GM21390 (cell line): Measurements from ENCODE around the gene ADCY10.
"Not testable (repeated sequence)": the region's sequence is repeated elsewhere in the genome, so short reads cannot be mapped to it uniquely, and the experiment has no call there.

Experiments used
- ATAC-seq: cut with Tn5 transposase; IDR thresholded peaks from one replicate; pipeline ENCODE4 v1.9.1; 2021; ENCODE audit not compliant: unreplicated experiment

The ADCY10 gene, protein sequence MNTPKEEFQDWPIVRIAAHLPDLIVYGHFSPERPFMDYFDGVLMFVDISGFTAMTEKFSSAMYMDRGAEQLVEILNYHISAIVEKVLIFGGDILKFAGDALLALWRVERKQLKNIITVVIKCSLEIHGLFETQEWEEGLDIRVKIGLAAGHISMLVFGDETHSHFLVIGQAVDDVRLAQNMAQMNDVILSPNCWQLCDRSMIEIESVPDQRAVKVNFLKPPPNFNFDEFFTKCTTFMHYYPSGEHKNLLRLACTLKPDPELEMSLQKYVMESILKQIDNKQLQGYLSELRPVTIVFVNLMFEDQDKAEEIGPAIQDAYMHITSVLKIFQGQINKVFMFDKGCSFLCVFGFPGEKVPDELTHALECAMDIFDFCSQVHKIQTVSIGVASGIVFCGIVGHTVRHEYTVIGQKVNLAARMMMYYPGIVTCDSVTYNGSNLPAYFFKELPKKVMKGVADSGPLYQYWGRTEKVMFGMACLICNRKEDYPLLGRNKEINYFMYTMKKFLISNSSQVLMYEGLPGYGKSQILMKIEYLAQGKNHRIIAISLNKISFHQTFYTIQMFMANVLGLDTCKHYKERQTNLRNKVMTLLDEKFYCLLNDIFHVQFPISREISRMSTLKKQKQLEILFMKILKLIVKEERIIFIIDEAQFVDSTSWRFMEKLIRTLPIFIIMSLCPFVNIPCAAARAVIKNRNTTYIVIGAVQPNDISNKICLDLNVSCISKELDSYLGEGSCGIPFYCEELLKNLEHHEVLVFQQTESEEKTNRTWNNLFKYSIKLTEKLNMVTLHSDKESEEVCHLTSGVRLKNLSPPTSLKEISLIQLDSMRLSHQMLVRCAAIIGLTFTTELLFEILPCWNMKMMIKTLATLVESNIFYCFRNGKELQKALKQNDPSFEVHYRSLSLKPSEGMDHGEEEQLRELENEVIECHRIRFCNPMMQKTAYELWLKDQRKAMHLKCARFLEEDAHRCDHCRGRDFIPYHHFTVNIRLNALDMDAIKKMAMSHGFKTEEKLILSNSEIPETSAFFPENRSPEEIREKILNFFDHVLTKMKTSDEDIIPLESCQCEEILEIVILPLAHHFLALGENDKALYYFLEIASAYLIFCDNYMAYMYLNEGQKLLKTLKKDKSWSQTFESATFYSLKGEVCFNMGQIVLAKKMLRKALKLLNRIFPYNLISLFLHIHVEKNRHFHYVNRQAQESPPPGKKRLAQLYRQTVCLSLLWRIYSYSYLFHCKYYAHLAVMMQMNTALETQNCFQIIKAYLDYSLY (N-terminal part only)

DNA sequence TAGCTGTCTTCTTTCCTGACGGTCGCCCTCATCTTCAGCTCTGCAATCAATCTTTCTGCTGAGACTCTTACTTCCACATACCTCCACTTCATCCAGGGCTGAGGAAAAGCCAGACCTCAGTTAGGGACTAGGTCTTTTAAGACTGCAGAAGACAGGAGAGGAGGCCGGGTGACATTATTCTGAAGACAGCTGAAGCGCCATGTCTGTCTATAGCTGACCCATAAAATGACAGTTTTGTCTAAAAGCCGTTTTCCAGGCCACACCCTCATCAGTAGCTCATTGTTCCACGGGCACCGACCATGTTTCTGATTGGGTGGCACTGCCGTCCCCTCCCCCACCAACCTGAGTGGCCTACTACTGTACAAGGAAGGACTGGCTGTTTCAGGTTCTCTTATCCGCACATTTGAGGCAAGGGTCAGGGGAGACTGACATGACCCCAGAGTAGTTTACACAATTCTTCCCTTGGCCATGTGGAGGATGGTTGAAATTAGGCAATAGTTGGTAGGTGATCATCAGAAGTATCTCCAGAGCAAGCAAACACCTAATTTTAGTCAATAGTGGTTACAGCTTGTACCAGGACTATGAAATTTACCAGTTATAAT, at the start of gene ADCY10:
TSS of gene ADCY10 (minus strand) at position 240 of the 602 bp plus-strand sequence. CDS start 8,994 bp downstream, outside the sequence.
- no peak for ATAC-seq

- no peak for ATAC-seq
These were observed 43.8 kb upstream of the ADCY10 start for GRCh38 chr1:167957710-167958109.

DNA sequence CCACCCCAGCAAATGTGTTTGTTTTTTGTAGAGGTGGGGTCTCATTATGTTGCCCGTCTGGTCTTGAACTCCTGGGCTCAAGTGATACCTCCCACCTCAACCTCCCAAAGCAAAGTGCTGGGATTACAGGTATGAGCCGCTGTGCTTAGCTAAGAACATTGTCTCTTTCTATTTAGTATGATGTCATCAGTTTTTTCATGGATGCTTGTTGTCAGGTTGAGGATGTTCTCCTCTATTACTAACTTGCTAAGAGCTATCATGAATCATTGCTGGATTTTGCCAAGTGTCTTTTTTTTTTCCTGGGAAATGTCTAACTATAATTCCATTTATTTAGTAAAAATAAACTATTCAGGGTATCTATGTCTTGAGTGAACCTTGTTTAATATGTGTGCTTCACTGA, 42.0 kb upstream of the ADCY10 start:
- ATAC-seq: no peak

DNA sequence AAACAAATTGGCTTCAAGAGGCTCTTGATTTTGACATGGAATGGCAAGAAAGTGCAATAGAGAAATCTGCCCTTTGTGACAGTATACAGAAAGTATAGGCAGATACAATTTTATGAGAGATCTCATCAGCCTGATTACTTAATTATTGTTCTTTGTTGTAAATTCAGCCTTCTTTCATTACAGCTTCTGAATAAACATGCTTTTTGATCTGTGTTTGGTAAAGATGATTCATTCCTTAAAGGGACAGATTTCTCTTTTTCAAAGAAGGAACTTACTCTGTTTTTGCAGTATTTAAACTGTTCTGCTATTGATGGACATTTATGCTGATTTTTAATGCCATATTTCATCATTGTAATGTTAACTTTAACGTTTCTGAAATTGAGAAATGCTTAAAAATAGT, 36.6 kb upstream of the ADCY10 start:
- no peak for ATAC-seq

DNA sequence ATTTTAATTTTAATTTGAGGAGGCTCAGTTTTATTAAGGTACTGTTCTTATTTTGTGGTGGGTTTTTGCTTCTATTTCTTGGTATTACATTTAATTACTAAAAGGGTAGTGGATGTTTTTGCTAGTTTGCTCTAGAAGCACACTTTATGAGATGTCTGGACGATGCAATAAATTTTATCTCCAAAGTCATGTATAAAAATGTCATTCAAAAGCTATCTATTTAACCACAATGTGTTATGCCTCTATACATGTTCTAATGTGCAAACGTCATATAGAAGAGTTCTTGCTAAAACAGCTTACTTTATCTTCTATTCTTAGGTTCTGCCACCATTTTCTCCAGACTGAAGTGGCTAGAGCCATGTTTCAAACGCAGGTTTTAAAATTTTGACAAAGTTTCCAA, 35.9 kb upstream of the ADCY10 start:
- no peak for ATAC-seq

GRCh38 chr1:167947733-167948132, 33.8 kb upstream of the ADCY10 start:
- no peak for ATAC-seq

DNA sequence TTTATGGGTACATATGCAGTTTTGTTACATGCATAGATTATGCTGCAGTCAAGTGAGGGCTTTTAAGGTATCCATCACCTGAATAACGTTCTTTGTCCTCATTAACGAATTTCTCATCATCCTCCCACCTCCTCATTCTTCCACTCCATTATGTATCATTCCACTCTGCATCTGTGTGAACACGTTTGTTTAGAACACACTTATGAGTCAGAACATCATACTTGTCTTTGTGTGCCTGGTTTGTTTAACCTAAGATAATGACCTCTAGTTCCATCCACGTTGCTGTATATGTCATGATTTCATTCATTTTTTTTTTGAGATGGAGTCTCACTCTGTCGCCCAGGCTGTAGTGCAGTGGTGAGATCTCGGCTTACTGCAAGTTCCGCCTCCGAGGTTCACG, 29.6 kb upstream of the ADCY10 start:
- ATAC-seq: no peak

- no peak for ATAC-seq
These were observed 26.3 kb upstream of the ADCY10 start for GRCh38 chr1:167940264-167940663.

DNA sequence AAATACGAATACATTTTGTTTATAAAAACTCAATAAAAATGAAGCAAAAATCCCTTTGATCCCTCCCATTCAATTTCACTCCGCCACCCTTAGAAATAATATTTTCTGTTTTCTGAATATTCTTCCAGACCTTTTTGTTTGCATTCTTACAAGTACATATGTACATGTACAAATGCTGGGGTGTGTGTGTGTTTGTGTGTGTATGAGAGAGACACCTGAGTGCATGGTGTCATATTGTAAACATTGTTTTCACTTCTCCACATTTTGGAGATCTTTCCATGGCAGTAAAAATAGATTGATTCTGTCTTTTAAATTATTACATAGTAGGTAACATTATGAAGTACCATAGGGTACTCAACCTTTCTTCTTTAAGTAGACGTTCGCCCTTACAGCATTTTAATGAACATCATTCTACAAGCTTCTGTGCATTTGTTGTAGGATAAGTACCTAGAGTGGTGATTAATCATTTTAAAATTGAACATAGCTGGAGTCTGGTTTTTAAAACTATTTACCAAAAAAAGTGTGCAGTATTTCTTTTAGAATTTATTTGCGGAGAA, 24.2 kb upstream of the ADCY10 start:
- ATAC-seq: no peak

GRCh38 chr1:167937709-167938010, 23.7 kb upstream of the ADCY10 start:
- no peak for ATAC-seq

DNA sequence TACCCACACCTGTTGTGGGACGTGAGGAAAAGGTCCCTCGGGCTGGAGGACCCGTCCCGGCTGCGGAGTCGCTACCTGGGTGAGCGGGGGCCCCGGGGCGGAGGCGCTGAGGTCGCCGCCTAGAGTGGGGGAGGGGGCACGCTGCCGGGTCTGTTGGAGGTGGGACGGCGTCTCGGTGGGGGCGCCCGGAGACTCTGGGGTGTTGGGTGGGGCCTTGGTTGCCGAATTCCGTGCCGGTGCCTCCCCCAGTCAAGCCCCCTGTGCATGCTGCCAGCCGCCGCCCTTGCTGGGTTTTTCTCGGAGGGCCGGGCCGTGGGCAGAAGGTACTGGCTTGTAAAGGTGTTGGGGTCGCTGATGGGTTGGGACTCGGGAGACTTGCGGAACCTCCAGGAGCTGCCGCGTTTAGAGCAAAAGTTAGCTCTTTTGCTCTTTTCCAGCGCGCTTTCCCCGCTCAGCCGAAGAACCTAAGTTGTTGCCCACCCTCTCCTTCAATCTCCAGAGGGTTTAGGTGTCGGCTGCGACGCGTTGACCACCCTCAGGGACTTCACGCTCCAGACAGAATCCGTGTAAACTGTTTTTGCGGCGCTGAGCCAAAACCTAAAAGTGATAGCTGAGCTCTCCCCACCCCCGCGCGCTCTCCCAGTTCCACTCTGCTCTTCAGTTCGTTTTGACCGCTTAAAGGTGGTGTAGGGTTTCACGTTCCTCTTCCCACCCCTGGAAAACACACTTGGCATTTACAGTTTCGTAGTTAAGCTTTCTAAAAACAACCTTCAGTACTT, 23.2 kb upstream of the ADCY10 start, which contains the start of gene MPC2:
TSS of gene MPC2 (minus strand) at position 143 of the 779 bp plus-strand sequence. CDS start 1,231 bp downstream, outside the sequence.
- ATAC-seq: peak; percentile 7

DNA sequence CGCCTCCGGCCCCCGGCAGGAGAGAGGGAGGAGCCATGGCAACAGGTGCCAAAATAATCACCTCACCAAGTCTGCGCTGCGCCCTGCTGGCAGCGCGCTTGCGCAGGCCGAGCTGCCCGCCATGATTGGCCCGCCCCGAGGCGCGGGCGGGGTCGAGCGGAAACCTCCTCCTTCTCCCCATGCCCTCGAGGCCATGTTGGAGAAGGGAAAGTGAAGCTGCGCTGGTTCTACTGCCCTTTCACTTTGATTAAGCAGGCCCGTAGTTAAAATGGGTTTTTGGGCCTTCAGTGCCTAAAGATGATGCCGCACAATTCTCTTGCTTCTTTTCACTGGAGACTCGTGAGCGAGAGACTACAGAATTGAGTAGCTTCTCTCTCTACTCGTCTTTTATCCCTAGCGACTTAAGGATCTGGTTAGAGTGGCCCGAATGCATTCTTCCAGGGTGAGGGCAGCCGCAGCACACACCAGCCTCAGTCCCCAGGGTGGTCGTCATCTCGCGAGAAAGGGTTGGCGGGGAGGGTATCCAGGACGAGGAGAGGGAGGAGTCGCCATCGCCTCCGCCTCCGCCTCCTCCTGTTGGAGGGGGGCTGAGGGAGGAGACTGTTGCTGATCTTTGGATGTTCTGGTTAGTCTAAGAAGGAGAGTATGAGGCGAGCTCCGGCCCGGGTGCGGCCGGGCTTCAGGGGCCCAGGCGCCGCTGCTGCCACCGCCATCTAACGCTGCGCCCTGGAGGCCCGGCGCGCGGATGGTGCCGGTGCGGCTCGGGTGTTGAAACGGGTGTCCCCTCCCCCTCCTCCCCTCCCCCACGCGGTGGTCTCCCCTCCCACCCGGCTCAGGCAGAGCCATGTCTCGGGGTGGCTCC, 22.4 kb upstream of the ADCY10 start, which contains the start of gene DCAF6:
TSS of gene DCAF6 (plus strand) at position 616 of the 862 bp plus-strand sequence. CDS start at position 845, 229 bp downstream.
- peak; percentile 74 for ATAC-seq

DNA sequence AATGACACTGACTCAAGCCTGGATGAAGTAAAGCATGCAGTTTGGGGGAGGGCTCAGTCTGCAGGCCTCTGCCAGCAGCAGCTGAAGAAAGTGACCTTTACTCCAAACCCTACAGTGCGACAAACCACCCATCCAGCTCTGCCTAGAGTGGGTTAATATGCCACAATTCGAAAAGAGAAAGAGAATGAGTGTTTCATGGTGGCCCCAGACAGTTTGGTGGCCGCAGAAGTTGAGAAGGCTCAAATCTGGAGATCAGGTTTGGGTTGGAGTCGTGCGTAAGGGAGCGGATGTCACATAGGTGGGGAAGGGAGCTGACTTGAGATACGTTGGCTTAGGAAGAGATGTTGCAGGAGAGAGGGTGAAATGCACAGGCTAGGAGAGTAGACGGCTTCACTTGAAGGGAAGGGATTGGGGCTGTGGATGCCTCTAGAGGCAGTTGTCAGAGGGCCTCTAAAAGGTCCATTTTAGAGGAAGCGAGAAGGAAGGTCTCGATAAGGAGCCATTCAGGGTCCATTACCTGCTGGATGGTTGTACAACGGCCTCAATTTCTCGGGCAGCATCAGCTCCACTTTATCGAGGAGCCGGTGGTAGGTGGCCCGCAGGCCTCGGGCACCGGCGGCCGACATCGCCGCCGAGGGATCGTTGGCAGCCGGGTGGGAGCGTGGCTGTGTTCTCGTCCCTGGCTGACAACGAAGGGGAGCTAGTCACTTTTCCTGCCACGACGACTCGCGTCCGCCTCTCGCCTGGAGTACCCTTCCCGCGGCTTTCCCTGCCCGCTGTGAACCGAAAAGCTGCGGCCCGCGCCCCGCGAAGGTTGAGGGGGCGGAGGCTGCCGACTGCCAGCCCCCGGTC, 21.5 kb upstream of the ADCY10 start:
- ATAC-seq: peak; percentile 5

DNA sequence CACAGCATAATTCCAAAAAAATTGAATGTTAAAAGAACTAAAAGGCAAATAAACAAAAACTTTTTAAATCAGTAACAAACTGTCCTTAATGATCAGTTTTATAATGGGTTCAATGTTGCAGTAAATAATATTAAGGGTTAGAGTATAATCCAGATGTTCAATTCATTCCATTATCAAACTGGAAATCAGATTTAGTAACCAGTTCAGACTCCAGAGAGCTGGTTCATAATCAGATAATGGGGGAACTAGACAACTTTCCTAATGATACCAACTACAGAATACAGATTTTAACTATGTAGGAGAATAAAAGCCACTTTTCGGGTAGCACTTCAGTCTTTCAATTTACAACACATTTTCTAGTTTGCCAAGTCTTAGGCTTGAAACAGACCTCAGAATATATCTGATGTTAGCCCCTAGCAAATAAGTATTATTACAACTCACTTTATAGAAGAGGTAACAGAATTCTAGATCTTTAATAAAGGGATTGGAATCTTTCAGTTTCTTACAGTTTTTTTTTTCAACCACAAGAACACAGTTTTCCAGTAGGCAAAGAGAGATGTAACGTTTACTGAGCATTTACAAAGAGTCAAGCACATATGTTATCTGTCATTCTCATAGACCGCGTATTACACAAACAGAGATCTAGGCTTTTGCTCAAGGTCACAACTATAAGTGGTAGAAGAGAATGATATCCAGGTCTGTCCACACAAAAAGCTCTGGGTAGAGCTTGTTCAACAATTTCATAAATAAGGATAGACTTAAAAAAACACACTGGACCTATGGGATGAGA, 20.7 kb upstream of the ADCY10 start:
- no peak for ATAC-seq

GRCh38 chr1:167933788-167934187, 19.9 kb upstream of the ADCY10 start:
- no peak for ATAC-seq

- ATAC-seq: no peak
These were observed 15.8 kb upstream of the ADCY10 start for GRCh38 chr1:167929725-167930124.

- not testable (repeated sequence) for ATAC-seq
These were observed 15.0 kb upstream of the ADCY10 start for GRCh38 chr1:167928919-167929318.
